CD8-positive, alpha-beta memory T cell (primary cell): ENCODE measurements around the gene SLC15A4. TPM values are rescaled to one million over a fixed set of nuclear protein-coding genes. Genes with fewer than 3 reads are reported as not detected.

Experiments
- CTCF ChIA-PET: fragments of 350-600 bp; sonication (Branson Sonifier 250); formaldehyde crosslinking; loops from one replicate; lab custom pipeline; 2021; ENCODE audit warnings: antibody characterized with exemption; lab: Charles Lee
- POLR2A ChIA-PET: fragments of 350-600 bp; sonication (Branson Sonifier 250); formaldehyde crosslinking; loops from one replicate; lab custom pipeline; 2021; ENCODE audit warnings: antibody characterized with exemption; lab: Charles Lee
- DNase-seq, 5 donors: peaks; one replicate each; pipeline versions ENCODE4 v3.0.0 to v3.0.0-alpha.2; 2020 to 2022; ENCODE audit warnings: mixed read lengths in 1 of 5
- H3K27ac ChIP-seq: one replicate; pipeline ENCODE4 v1.7.0; 2013; ENCODE audit warnings: low read depth, mild to moderate bottlenecking, low read length, moderate library complexity
- H3K27me3 ChIP-seq: 2 replicates; pipeline ENCODE4 v1.7.0; 2013; ENCODE audit warnings: low read length, mild to moderate bottlenecking; ENCODE audit not compliant: insufficient read depth, poor library complexity, severe bottlenecking
- H3K36me3 ChIP-seq: 2 replicates; pipeline ENCODE4 v1.7.0; 2013; ENCODE audit warnings: mild to moderate bottlenecking, low read length, moderate library complexity; ENCODE audit not compliant: insufficient read depth
- H3K4me1 ChIP-seq: 2 replicates; pipeline ENCODE4 v1.7.0; 2013; ENCODE audit warnings: mild to moderate bottlenecking, low read length, moderate library complexity; ENCODE audit not compliant: insufficient read depth
- H3K4me3 ChIP-seq: 2 replicates; pipeline ENCODE4 v1.7.0; 2013; ENCODE audit warnings: mild to moderate bottlenecking, low read length
- H3K9me3 ChIP-seq: 2 replicates; pipeline ENCODE4 v1.7.0; 2013; ENCODE audit warnings: mild to moderate bottlenecking, low read length
- H3K27ac Mint-ChIP-seq, 8 donors: one replicate each; pipeline ENCODE4 v1.8.0; 2020 to 2021; ENCODE audit warnings: mixed read lengths in 8 of 8, mild to moderate bottlenecking in 6 of 8, inconsistent platforms in 3 of 8, moderate library complexity in 3 of 8
- H3K27me3 Mint-ChIP-seq, 2 donors: one replicate each; pipeline ENCODE4 v1.8.0; 2020 to 2021; ENCODE audit warnings: mixed read lengths in 2 of 2, mild to moderate bottlenecking in 1 of 2, moderate library complexity in 1 of 2
- H3K36me3 Mint-ChIP-seq, 3 donors: one replicate each; pipeline ENCODE4 v1.8.0; 2020 to 2021; ENCODE audit warnings: mixed read lengths in 3 of 3, inconsistent platforms in 1 of 3, mild to moderate bottlenecking in 1 of 3
- H3K4me1 Mint-ChIP-seq, 3 donors: one replicate each; pipeline ENCODE4 v1.8.0; 2020 to 2021; ENCODE audit warnings: mixed read lengths in 3 of 3, inconsistent platforms in 1 of 3, mild to moderate bottlenecking in 1 of 3
- H3K4me3 Mint-ChIP-seq, 7 donors: one replicate each; pipeline ENCODE4 v1.8.0; 2020 to 2021; ENCODE audit warnings: mixed read lengths in 7 of 7, mild to moderate bottlenecking in 6 of 7, moderate library complexity in 4 of 7, inconsistent platforms in 2 of 7
- H3K9me3 Mint-ChIP-seq, 5 donors: one replicate each; pipeline ENCODE4 v1.8.0; 2020 to 2022; ENCODE audit warnings: mixed read lengths in 5 of 5, mild to moderate bottlenecking in 3 of 5, moderate library complexity in 2 of 5, inconsistent platforms in 1 of 5
- polyA plus RNA-seq: library from polyadenylated mRNA; unstranded; fragments of 300-500 nt; fragmentation: Illumina TruSeq; gene quantifications from one replicate; pipeline ENCODE4 v1.2.3, GENCODE V29; 2021
- total RNA-seq, 2 experiments: library from RNA; stranded (reverse); gene quantifications; one replicate each; pipeline ENCODE4 v1.2.3, GENCODE V29; 2021

Gene SLC15A4
- total and polyA plus RNA-seq, 3 experiments from 2014 or later = 16.1 to 21.7 (median 21.0) TPM

DNA sequence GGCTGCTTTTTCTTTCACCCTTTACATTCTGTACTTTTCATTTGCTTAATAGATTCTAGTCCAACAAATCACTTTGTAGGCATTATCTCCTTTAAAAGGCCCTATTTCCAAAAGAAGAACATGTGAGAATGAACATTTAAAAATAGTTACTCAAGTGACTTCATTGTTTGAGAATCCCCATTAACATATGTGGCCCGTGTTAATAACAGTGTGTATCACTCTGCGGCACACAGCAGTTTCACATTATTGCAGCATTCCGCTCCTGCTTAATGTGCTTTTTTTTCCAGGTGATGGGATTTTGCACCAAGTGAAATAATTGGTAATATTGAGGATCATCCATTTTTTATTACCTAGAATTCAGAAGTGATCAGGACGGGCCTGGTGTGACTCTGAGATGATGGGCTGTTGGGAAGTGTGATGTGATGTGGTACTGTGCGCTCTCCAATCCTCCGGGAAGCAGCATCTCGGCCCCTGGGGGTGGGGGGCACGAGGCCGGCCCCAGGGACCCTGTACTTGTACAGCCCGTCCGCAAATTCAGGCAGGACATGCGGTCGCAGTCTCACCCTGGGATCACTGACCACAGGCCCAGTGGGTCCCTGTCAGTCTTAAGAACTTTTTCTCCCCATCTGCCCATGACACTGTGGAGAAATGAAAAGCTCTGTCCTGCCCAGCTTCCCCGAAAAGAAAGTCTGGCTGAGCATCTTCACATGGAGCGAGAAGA lies 32.9 kb downstream of the SLC15A4 start:
- Mint-ChIP-seq H3K4me3 (peak overlapping the region in 1 of 7 donors; percentile 13), H3K36me3 (peaks cover 12 to 52% (median 16%) of the 10 kb centered on the region in 3 donors), H3K27me3 (peaks cover 0 to under 1% of the 10 kb centered on the region in 2 donors), H3K27ac (peak overlapping the region in 6 of 8 donors; percentile 61 to 90 (median 80)), H3K9me3 (no peaks in the 10 kb centered on the region), H3K4me1 (peaks cover 52 to 57% (median 55%) of the 10 kb centered on the region in 3 donors)
- peaks cover 35% of the 10 kb centered on the region for H3K4me1 ChIP-seq
- DNase-seq = no peak
- ChIA-PET CTCF (no interaction called here), POLR2A (no interaction called here)
- no peaks in the 10 kb centered on the region for H3K9me3 ChIP-seq
- peaks cover 4% of the 10 kb centered on the region for H3K36me3 ChIP-seq
- no peak overlapping the region for H3K4me3 ChIP-seq
- no peaks in the 10 kb centered on the region for H3K27me3 ChIP-seq
- no peak overlapping the region for H3K27ac ChIP-seq

- H3K27ac ChIP-seq = no peak overlapping the region
- H3K9me3 ChIP-seq = no peaks in the 10 kb centered on the region
- Mint-ChIP-seq H3K27ac (peak overlapping the region in 5 of 8 donors; percentile 6 to 82 (median 72)), H3K9me3 (no peaks in the 10 kb centered on the region), H3K36me3 (peaks cover 12 to 46% (median 12%) of the 10 kb centered on the region in 3 donors), H3K4me3 (peak overlapping the region in 1 of 7 donors; percentile 13), H3K27me3 (no peaks in the 10 kb centered on the region), H3K4me1 (peaks cover 48 to 51% (median 49%) of the 10 kb centered on the region in 3 donors)
- no peak overlapping the region for H3K4me3 ChIP-seq
- H3K27me3 ChIP-seq = no peaks in the 10 kb centered on the region
- CTCF ChIA-PET = no interaction called here
- DNase-seq = no peak
- POLR2A ChIA-PET = no interaction called here
- peaks cover 29% of the 10 kb centered on the region for H3K4me1 ChIP-seq
- peaks cover 4% of the 10 kb centered on the region for H3K36me3 ChIP-seq
Measured at GRCh38 chr12:128790221-128790620, 33.5 kb downstream of the SLC15A4 start.

- Histone ChIP-seq H3K4me1 (peaks cover 21% of the 10 kb centered on the region), H3K27me3 (no peaks in the 10 kb centered on the region), H3K4me3 (no peak overlapping the region), H3K9me3 (no peaks in the 10 kb centered on the region), H3K36me3 (peaks cover 4% of the 10 kb centered on the region), H3K27ac (no peak overlapping the region)
- peak overlapping the region in 5 of 8 donors; percentile 24 to 89 (median 60) for H3K27ac Mint-ChIP-seq
- H3K27me3 Mint-ChIP-seq = no peaks in the 10 kb centered on the region
- no peak for DNase-seq
- POLR2A ChIA-PET = no interaction called here
- peaks cover 6 to 38% (median 7%) of the 10 kb centered on the region in 3 donors for H3K36me3 Mint-ChIP-seq
- H3K4me1 Mint-ChIP-seq = peaks cover 41 to 43% (median 41%) of the 10 kb centered on the region in 3 donors
- CTCF ChIA-PET = interaction anchor here (1.6 kb wide), 1 partner anchor 8 kb away, joined by 5 read pairs; no protein-coding TSS in a partner anchor
- no peak overlapping the region for H3K4me3 Mint-ChIP-seq
- no peaks in the 10 kb centered on the region for H3K9me3 Mint-ChIP-seq
Measured at GRCh38 chr12:128789356-128789929, 34.3 kb downstream of the SLC15A4 start.

DNA sequence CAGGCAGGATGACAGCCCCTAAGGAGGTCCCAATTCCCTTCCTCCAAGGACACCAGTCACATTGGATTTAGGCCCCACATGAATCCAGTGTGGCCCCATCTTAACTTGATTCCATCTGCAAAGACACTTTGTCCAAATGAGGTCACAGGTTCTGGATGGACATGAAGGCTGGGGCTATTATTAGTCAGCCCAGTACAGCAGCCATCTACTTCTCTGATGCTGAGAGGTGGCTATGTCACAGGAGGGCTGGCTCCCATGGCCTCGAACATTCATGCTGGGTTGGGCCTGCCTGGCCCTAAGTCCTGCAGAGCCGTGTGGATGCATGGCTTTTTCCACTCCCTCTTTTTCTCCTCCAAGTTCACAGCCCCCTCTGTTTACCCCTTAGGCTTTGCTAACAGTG lies 35.9 kb downstream of the SLC15A4 start:
- no peak for DNase-seq
- Histone ChIP-seq H3K27ac (no peak overlapping the region), H3K27me3 (no peaks in the 10 kb centered on the region), H3K4me1 (peaks cover 14% of the 10 kb centered on the region), H3K4me3 (no peak overlapping the region), H3K36me3 (no peaks in the 10 kb centered on the region), H3K9me3 (no peaks in the 10 kb centered on the region)
- H3K36me3 Mint-ChIP-seq = peaks cover 3 to 23% (median 3%) of the 10 kb centered on the region in 3 donors
- H3K27ac Mint-ChIP-seq = peak overlapping the region in 2 of 8 donors; percentile 58 to 82
- no peak overlapping the region for H3K4me3 Mint-ChIP-seq
- ChIA-PET CTCF (no interaction called here), POLR2A (no interaction called here)
- peaks cover 37 to 41% (median 38%) of the 10 kb centered on the region in 3 donors for H3K4me1 Mint-ChIP-seq
- peaks cover 0 to 2% (median 0%) of the 10 kb centered on the region in 5 donors for H3K9me3 Mint-ChIP-seq
- peaks cover 0 to 2% of the 10 kb centered on the region in 2 donors for H3K27me3 Mint-ChIP-seq

GRCh38 chr12:128786741-128787391 lies 36.9 kb downstream of the SLC15A4 start:
- ChIA-PET POLR2A (no interaction called here), CTCF (no interaction called here)
- no peak overlapping the region for H3K4me3 Mint-ChIP-seq
- DNase-seq = no peak
- Histone ChIP-seq H3K4me1 (peaks cover 8% of the 10 kb centered on the region), H3K27me3 (no peaks in the 10 kb centered on the region), H3K36me3 (no peaks in the 10 kb centered on the region), H3K4me3 (no peak overlapping the region), H3K9me3 (no peaks in the 10 kb centered on the region), H3K27ac (no peak overlapping the region)
- peaks cover 0 to 2% (median 0%) of the 10 kb centered on the region in 5 donors for H3K9me3 Mint-ChIP-seq
- H3K27me3 Mint-ChIP-seq = peaks cover 0 to 2% of the 10 kb centered on the region in 2 donors
- peaks cover 33 to 37% (median 35%) of the 10 kb centered on the region in 3 donors for H3K4me1 Mint-ChIP-seq
- H3K36me3 Mint-ChIP-seq = peaks cover 3 to 14% (median 5%) of the 10 kb centered on the region in 3 donors
- H3K27ac Mint-ChIP-seq = no peak overlapping the region

DNA sequence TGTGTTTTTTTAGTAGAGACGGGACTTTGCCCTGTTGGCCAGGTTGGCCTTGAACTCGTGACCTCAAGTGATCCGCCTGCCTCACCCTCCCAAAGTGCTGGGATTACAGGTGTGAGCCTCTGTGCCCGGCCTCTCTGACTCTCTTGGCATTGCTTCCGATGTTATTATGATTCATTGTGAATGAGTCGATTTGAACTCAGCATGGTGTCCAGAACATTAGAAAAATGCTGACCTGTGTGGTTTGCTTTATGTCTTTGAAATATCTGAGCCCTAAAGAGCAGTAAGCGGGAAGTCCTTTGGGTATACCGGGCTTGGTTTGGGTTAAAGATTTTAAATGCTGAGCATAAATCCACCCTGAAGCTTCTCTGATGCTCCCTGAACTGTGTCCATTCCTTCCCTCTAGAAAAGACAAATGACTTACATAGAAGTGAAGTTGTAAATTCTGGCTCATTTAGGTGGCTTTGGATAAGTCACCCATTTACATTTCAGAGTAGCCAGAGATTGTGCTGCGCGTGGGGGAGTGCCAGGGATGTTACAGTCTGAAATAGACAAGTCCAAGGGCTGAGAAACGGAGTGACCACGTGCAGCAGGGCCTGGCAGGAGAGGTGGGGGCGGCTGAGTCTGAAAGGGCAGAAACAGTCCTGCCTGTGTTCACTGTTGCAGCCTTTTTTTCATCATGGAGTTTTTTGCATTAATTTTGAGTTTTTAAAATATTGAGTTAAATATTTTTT lies 39.6 kb downstream of the SLC15A4 start:
- H3K36me3 Mint-ChIP-seq = peaks cover 0 to 1% (median 0%) of the 10 kb centered on the region in 3 donors
- no peak for DNase-seq
- H3K4me3 Mint-ChIP-seq = peak overlapping the region in 4 of 7 donors; percentile 12 to 75 (median 36)
- H3K27ac Mint-ChIP-seq = peak overlapping the region in 6 of 8 donors; percentile 18 to 99 (median 82)
- POLR2A ChIA-PET = interaction anchor here (1.3 kb wide), 1 partner anchor 11 kb away, joined by 5 read pairs; no protein-coding TSS in a partner anchor
- H3K27me3 Mint-ChIP-seq = peaks cover 0 to 2% of the 10 kb centered on the region in 2 donors
- peaks cover 19 to 20% (median 19%) of the 10 kb centered on the region in 3 donors for H3K4me1 Mint-ChIP-seq
- Histone ChIP-seq H3K36me3 (no peaks in the 10 kb centered on the region), H3K27ac (no peak overlapping the region), H3K4me3 (no peak overlapping the region), H3K9me3 (no peaks in the 10 kb centered on the region), H3K27me3 (no peaks in the 10 kb centered on the region), H3K4me1 (peaks cover 8% of the 10 kb centered on the region)
- peaks cover 0 to 2% (median 0%) of the 10 kb centered on the region in 5 donors for H3K9me3 Mint-ChIP-seq
- CTCF ChIA-PET = no interaction called here

DNA sequence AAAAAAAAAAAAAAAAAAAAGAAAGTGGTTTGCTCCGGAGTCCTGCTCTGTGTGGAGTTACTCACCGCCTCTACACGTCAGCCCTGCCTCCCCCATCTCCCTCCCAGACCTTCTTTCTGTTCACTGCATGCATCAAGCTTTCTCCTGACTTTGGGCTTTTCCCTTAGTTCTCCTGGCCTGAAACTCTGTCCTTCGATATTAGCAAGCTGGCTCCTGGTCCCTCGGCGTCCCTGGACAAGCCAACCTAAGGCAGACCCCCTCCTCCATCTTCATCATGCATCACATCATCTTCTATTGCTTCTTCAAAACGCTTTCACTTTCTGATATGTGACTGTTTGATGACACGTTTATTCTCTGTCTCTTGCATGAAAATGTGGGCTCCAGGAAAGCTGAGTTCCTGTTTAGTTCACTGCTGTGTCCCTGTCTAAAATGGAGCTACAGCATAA lies 40.6 kb downstream of the SLC15A4 start:
- peaks cover 19 to 20% (median 19%) of the 10 kb centered on the region in 3 donors for H3K4me1 Mint-ChIP-seq
- H3K4me3 ChIP-seq = no peak overlapping the region
- POLR2A ChIA-PET = interaction anchor here (1.3 kb wide), 1 partner anchor 12 kb away, joined by 5 read pairs; no protein-coding TSS in a partner anchor

More for the DNA sequence above, 40.6 kb downstream of the SLC15A4 start:
- Histone ChIP-seq H3K4me1 (peaks cover 8% of the 10 kb centered on the region), H3K27ac (peak overlapping the region; percentile 36), H3K27me3 (no peaks in the 10 kb centered on the region), H3K36me3 (no peaks in the 10 kb centered on the region), H3K9me3 (no peaks in the 10 kb centered on the region)
- Mint-ChIP-seq H3K4me3 (peak overlapping the region; percentile 76 to 91 (median 87)), H3K27me3 (peaks cover 0 to 2% of the 10 kb centered on the region in 2 donors), H3K9me3 (peaks cover 0 to 2% (median 0%) of the 10 kb centered on the region in 5 donors), H3K36me3 (peaks cover 0 to 1% (median 0%) of the 10 kb centered on the region in 3 donors), H3K27ac (peak overlapping the region; percentile 90 to 99 (median 97))
- CTCF ChIA-PET = interaction anchor here (1.0 to 1.6 kb wide), 2 partner anchors 15 to 38 kb away, joined by 3 to 6 read pairs; no protein-coding TSS in a partner anchor
- DNase-seq = peak in 3 of 5 donors; percentile 17 to 58 (median 56)
